ENCODE data around the gene GRIK2.

- TF ChIP-seq POLR2A (IDR thresholded peaks at IDR 0.05) = no peak
- TF ChIP-seq, protein P1, sequence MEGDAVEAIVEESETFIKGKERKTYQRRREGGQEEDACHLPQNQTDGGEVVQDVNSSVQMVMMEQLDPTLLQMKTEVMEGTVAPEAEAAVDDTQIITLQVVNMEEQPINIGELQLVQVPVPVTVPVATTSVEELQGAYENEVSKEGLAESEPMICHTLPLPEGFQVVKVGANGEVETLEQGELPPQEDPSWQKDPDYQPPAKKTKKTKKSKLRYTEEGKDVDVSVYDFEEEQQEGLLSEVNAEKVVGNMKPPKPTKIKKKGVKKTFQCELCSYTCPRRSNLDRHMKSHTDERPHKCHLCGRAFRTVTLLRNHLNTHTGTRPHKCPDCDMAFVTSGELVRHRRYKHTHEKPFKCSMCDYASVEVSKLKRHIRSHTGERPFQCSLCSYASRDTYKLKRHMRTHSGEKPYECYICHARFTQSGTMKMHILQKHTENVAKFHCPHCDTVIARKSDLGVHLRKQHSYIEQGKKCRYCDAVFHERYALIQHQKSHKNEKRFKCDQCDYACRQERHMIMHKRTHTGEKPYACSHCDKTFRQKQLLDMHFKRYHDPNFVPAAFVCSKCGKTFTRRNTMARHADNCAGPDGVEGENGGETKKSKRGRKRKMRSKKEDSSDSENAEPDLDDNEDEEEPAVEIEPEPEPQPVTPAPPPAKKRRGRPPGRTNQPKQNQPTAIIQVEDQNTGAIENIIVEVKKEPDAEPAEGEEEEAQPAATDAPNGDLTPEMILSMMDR (IDR thresholded peaks at IDR 0.05) = no peak
Measured at GRCh38 chr6:101716387-101716786, 322.9 kb downstream of the GRIK2 start.

All from thyroid gland (tissue), 4 donors.